Measurements from ENCODE around the gene ZNF605. TPM values are rescaled to one million over a fixed set of nuclear protein-coding genes. Genes with fewer than 3 reads are reported as not detected.

ZNF605 gene
- total and polyA plus RNA-seq, 2 donors (not counting 3 experiments of a cell fraction or from before 2014, with no cell fraction given): 2.4 to 11.3 TPM

- no TSS peak for BruUV-seq (replicated peaks)
- no peak overlapping the region for H2AFZ ChIP-seq (ENCODE audit: low read depth, low read length)
- ChIA-PET CTCF (no interaction called here), POLR2A (no interaction called here)
- intact Hi-C loops (cut with micrococcal nuclease) (no loop called here), dilution Hi-C loops (cut with MboI; ENCODE audit: extremely low pct_ligation_motif_present, low sequenced_read_pairs) (no loop called here)
- no peak for FAIRE-seq
- peaks cover 3% of the 10 kb centered on the region for H3K9me3 ChIP-seq (replicated peaks; ENCODE audit: control insufficient read depth, insufficient read depth, low read length)
- DNase-seq (ENCODE audit: low read depth, low spot score): no peak
- peaks cover 4% of the 10 kb centered on the region for H3K4me1 ChIP-seq (ENCODE audit: control insufficient read depth, extremely low read depth, insufficient read depth, low read length)
- H3K9ac ChIP-seq (replicated peaks; ENCODE audit: extremely low read depth, insufficient read depth, low read length): no peak overlapping the region
- TF ChIP-seq MAX (IDR thresholded peaks at IDR 0.05; ENCODE audit: insufficient read depth, insufficient read length): no peak
- TF ChIP-seq POLR2AphosphoS5 (IDR thresholded peaks at IDR 0.05; ENCODE audit: insufficient read depth, low read depth, low read length): no peak
- no peak for TF ChIP-seq GATA2 (IDR thresholded peaks at IDR 0.05; ENCODE audit: insufficient read depth, insufficient read length, low read depth, low read length)
- no peak for TF ChIP-seq FOS (IDR thresholded peaks at IDR 0.05; ENCODE audit: borderline replicate concordance, insufficient read depth, low read length)
- TF ChIP-seq MYC (IDR thresholded peaks at IDR 0.05; ENCODE audit: low read depth, low read length): no peak
- TF ChIP-seq EZH2 (IDR thresholded peaks at IDR 0.05; ENCODE audit: borderline replicate concordance, low read depth, low read length, severe bottlenecking): no peak
- TF ChIP-seq, protein P1, sequence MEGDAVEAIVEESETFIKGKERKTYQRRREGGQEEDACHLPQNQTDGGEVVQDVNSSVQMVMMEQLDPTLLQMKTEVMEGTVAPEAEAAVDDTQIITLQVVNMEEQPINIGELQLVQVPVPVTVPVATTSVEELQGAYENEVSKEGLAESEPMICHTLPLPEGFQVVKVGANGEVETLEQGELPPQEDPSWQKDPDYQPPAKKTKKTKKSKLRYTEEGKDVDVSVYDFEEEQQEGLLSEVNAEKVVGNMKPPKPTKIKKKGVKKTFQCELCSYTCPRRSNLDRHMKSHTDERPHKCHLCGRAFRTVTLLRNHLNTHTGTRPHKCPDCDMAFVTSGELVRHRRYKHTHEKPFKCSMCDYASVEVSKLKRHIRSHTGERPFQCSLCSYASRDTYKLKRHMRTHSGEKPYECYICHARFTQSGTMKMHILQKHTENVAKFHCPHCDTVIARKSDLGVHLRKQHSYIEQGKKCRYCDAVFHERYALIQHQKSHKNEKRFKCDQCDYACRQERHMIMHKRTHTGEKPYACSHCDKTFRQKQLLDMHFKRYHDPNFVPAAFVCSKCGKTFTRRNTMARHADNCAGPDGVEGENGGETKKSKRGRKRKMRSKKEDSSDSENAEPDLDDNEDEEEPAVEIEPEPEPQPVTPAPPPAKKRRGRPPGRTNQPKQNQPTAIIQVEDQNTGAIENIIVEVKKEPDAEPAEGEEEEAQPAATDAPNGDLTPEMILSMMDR (IDR thresholded peaks at IDR 0.05; ENCODE audit: extremely low read depth in 1 of 2, insufficient read depth in 1 of 2, low read depth in 1 of 2, low read length in 2 of 2): no peak
- TF ChIP-seq JUN (IDR thresholded peaks at IDR 0.05; ENCODE audit: borderline replicate concordance, insufficient read depth, insufficient read length, low read depth): no peak
- TF ChIP-seq POLR2A (IDR thresholded peaks at IDR 0.05; ENCODE audit: low read depth, low read length): no peak
- no peak overlapping the region for H3K4me3 ChIP-seq (replicated peaks in 1 of 3; ENCODE audit: insufficient read depth in 1 of 3, low read depth in 1 of 3, low read length in 3 of 3)
- no peaks in the 10 kb centered on the region for H3K27me3 ChIP-seq (ENCODE audit: control insufficient read depth in 2 of 2, insufficient read depth in 2 of 2, low read length in 2 of 2)
- H3K27ac ChIP-seq (ENCODE audit: insufficient read depth, low read depth, low read length): no peak overlapping the region
- peaks cover 0 to 4% of the 10 kb centered on the region in 2 experiments for H3K36me3 ChIP-seq (ENCODE audit: control insufficient read depth in 2 of 2, extremely low read depth in 1 of 2, insufficient read depth in 2 of 2, low read length in 2 of 2)
- no peak overlapping the region for H3K4me2 ChIP-seq (ENCODE audit: insufficient read depth, low read length)
- no peaks in the 10 kb centered on the region for H4K20me1 ChIP-seq (replicated peaks; ENCODE audit: control insufficient read depth, extremely low read depth, insufficient read depth, low read length)
- H3K79me2 ChIP-seq (ENCODE audit: control insufficient read depth, insufficient read depth, low read length): peaks cover 18% of the 10 kb centered on the region
- no peaks in the 10 kb centered on the region for H3K9me1 ChIP-seq (replicated peaks; ENCODE audit: control insufficient read depth, extremely low read depth, insufficient read depth, low read length)
Observed at GRCh38 chr12:132949936-132950837, 5.9 kb downstream of the ZNF605 start.
